ENCODE measurements around the gene NTHL1.
"Not testable (repeated sequence)": the region's sequence is repeated elsewhere in the genome, so short reads cannot be mapped to it uniquely, and the experiment has no call there.

The NTHL1 gene

DNA sequence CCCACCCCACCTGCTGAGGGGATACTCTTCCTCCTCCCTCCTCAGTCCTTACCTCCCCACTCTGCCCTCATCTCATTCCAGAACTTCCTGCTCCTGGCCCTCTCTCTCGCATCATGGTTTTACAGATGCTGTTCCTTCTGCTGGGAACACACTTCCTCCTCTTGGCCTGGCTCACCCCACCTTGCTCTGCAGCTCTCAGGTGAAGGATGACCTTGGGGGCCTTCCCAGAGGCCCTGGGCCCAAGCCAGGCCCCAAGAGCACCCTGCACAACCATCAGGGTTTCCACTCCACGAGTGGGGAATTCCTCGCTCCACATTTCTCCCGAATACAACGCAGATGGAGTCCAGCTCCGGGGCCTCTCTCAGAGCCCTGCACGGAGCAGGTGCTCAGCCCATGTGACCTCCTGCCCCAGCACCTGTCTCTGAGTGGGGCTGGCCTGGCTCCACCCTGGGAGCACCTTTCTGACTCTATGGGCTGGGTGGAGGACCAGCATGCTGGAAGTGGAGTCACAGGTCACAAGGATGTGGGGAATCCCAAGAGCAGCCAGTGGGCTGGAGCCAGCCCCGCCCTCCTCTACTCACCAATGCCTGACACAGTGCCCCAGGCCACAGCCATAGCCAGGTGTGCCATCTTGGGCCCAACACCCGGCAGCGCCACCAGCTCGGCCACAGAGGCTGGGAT is 4.5 kb downstream of the NTHL1 start:
- no peak overlapping the region for H3K4me3 ChIP-seq (ENCODE audit: low read depth, low read length)

GRCh38 chr16:2042171-2042985 is 5.3 kb downstream of the NTHL1 start:
- H3K4me3 ChIP-seq (ENCODE audit: low read depth, low read length): no peak overlapping the region

DNA sequence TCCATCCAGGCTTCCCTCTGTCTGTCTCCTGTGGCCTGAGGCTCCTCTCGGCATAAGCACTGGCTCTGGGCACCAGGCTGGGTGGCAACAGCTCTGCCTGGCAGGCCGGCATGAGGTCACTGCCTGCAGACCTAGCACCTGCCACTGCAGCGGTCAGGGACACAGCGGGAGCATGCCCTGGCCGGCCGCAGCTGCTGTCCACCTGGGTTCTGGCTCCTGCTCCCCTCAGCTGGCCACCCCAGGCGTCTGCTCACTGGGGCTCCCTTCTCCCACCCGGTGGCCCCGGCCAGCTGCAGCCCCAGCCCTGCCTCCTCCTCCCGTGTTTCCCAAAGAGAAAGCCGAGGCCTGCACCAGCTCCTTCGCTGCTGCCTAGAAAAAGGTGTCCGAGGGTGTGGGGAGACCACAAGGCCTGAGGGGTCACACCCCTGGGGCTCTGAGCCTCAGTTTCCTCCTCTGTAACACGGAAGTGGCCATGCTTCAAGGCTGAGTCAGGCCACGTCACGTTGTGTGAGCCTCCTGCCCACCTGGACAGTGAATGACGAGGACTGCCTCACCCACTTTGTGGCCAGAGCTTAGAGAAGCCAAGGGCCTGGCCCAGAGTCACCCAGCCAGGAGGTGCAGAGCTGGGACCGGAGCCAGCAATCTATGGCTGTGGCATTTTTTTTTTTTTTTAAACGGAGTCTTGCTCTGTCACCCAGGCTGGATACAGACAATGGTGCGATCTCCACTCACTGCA is 6.7 kb downstream of the NTHL1 start:
- no peak overlapping the region for H3K4me3 ChIP-seq (ENCODE audit: low read depth, low read length)

GRCh38 chr16:2040041-2040786 is 7.4 kb downstream of the NTHL1 start:
- no peak overlapping the region for H3K4me3 ChIP-seq (ENCODE audit: low read depth, low read length)

- no peak overlapping the region for H3K4me3 ChIP-seq (ENCODE audit: low read depth, low read length)
These were observed 8.2 kb downstream of the NTHL1 start for GRCh38 chr16:2039274-2040031.

- H3K4me3 ChIP-seq (ENCODE audit: low read depth, low read length): no peak overlapping the region
These were observed 9.0 kb downstream of the NTHL1 start for GRCh38 chr16:2038382-2039231.

DNA sequence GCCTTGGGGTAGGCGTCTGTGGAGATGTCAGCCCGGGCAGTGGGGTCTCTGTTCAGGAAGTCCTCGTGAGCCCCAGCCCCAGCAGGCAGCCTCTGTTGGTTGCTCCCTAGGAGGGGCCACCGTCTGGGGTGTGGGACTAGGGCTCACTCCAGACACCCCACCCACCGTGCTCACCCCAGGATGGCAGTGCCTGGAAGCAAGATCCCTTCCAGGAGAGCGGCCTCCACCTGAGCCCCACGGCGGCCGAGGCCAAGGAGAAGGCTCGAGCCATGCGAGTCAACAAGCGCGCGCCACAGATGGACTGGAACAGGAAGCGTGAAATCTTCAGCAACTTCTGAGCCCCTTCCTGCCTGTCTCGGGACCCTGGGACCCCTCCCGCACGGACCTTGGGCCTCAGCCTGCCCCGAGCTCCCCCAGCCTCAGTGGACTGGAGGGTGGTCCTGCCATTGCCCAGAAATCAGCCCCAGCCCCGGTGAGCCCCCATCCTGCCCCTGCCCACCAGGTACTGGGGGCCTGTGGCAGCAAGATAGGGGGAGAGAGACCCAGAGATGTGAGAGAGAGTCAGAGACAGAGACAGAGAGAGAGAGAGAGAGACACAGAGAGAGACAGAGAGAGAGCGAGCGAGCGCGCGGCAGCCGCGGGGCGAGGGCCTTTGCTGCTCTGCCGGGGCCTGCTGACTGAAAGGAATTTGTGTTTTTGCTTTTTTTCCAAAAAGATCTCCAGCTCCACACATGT is 9.8 kb downstream of the NTHL1 start:
- no peak overlapping the region for H3K4me3 ChIP-seq (ENCODE audit: low read depth, low read length)

GRCh38 chr16:2037115-2037514 is 10.5 kb downstream of the NTHL1 start:
- no peak overlapping the region for H3K4me3 ChIP-seq (ENCODE audit: low read depth, low read length)

- H3K4me3 ChIP-seq (ENCODE audit: low read depth, low read length): no peak overlapping the region
These were observed 11.3 kb downstream of the NTHL1 start for GRCh38 chr16:2036200-2036966.

DNA sequence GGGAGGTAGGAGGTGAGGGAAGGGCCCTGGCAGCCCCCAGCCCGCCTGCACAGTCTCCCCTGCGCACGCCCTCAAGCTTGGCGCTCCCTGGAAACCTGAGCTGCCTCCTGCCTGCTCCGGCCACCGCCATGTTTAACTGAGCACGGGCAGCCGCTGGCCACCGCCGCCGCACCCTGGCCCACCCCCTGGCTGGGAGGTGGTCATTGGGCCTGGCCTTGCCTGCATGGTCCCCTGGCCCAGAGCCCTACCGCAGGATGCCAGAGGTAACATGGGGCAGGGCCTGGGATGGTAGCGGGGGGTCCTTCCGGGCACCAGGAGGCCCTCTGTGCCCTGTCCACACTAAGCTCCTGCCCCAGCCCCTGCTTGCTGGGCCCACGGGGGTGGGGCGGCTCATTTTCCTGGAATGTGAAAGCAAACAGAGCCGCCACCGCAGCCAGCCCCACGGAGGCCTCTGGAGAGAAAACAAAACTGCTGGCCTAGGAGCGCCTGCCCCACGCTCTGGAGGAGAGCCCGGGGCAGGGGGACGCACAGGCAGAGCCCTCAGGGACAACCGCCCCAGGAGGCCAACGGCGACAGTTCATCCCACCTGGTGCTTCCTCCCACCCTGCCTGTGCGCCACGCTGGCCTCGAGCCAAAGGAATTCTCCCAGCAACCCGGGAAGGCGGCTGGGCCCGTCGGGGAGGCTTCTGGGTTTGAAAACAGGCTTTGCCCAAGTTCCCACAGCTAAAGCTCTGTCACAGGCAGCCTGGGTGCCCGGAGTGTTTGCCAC is 12.0 kb downstream of the NTHL1 start:
- H3K4me3 ChIP-seq (ENCODE audit: low read depth, low read length): no peak overlapping the region

- H3K4me3 ChIP-seq (ENCODE audit: low read depth, low read length): no peak overlapping the region
These were observed 12.8 kb downstream of the NTHL1 start for GRCh38 chr16:2034696-2035430.

GRCh38 chr16:2033909-2034695 is 13.5 kb downstream of the NTHL1 start:
- not testable (repeated sequence) for H3K4me3 ChIP-seq (ENCODE audit: low read depth, low read length)

DNA sequence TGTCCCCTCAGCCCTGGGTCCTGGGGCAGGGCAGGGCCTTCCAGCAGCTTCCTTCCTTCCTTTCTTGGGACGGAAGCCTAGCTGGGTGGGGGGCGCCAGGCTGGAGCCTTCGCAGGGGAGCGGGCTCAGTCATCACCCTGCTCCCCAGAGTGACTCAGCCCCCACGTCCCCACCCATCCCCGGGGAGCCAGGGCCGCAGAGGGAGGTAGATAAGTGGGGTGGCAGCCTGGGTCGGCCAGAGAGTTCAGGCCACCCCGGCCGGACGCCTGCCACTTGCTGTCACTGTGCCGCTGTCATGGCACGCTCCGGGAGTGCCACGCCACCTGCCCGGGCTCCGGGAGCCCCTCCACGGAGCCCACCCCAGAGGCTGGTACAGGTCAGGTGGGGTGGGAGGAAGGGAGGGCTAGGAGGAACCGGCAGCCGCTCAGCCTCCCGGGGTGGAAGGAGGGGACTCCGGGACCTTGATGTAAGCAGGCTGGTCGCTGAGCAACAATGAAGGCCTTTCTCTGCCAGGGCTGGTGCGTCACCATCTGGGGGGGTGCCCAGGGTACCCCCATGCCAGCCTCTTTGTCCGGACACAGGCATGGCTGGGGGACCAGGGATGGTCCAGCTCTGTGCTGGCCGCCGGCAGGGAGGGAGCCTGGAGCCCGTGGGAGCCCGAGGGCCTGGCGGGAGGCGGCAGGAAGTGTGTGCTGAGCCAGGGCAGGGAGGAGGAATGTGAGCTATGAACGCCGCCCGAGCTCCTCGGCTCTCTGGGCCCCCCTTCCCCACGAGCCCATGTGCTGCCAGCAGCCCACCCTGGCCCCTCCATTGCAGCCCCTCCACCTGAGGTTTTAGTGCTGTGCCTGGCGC is 14.4 kb downstream of the NTHL1 start:
- H3K4me3 ChIP-seq (ENCODE audit: low read depth, low read length): no peak overlapping the region

- H3K4me3 ChIP-seq (ENCODE audit: low read depth, low read length): no peak overlapping the region
These were observed 15.2 kb downstream of the NTHL1 start for GRCh38 chr16:2032285-2033056.
